KG1 (cell line): ENCODE results near the gene PSD4.
A peak's percentile ranks its signal among the peaks of the same experiment; 100 is the strongest.

Experiments used
- DNase-seq: peaks from one replicate; lab custom pipeline; 2025; lab: John Stamatoyannopoulos, UW

The PSD4 gene

DNA sequence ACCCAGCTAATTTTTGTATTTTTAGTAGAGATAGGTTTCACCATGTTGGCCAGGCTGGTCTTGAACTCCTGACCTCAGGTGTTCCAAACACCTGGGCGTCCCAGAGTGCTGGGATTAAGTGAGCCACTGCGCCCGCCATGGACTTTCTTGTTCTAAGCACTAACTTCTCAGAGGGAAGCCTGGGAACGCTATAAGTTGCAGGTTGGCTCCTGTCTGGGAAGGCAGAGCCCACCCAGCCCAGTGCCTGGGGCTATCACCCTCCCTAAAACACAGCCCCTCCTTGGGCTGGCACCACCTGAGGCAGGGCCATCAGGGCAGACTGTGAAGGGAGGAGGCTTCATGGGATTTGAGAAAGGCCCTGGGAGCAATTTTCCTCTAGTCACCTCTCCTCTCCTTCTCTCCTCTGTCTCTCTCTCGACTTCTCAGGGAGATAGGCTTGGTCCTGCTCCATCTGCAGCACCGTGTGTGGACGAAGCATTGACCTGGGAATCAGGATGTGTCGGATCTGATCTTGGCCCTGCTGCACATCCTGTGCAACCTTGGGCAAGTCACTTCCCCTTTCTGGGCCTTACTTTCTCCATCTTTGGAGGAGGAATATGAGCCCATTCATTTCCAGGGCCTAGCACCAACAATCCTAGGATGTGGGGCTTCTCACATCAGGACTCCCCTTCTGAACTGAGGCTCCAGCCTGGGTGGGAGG is 10.9 kb downstream of the PSD4 start:
- DNase-seq, result no peak

DNA sequence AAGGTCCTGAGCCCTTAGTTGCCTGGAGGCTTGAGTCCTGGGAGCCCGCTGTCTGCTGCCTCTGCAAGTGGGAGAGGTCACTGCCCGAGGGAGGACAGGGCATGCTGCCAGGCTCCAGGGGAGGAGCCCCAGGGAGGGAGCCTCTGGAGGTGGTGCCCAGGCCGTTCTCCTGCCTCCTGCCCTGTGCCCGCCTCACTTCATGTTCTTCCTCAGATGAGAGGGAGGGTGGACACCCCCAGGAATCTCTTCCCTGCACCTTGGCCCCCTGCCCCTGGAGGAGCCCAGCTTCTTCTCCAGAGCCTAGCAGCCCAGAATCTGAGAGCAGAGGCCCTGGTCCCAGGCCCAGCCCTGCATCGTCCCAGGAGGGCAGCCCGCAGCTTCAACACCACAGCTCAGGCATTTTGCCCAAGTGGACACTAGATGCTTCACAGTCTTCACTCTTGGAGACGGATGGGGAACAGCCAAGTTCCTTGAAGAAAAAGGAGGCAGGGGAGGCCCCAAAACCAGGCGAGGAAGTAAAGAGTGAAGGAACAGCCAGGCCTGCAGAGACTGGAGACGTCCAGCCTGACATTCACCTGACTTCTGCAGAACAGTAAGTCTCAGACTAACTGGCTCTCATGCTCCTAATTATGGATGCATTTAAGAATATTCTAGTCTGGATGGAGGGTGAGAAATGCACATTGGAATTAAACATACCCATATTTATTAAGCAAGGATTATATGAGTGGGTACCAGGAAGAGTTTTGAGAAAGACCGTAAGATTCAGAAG is 12.1 kb downstream of the PSD4 start:
- DNase-seq, result no peak

DNA sequence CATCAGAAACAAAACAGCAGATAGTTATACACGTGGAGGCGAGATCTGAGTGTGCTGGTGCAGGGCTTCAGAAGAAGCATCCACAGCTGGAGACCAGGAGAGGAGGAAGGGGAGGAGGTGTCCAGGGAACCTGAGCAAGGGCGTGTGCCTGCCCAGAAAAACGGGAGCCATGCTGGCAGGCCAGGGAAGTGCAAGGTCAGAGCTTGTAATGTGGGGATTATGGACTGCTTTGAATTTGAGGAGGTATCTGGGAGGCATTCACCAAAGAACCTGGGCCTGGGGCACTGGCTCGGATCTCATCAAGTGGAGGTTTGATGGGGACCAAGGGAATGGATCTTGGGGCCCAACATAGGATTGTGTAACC is 12.6 kb downstream of the PSD4 start:
- no peak for DNase-seq

DNA sequence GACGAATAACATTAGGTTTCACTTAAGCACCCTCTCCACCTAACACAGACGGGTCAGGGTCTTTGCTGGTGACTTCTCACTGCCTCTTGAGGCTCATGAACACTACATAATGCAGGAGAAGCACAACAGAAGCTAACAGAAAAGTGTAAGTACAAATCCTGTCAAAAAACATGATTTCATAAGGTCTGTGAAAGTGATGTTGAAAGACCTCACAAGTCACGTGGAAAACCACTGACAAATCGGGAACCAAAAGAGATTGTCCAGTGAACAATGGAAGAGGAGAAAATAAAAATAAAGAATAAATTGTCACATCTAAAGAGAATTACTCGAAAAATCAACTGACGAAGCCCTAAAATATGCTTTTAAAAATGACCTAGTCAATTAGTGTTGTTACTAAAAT is 14.0 kb downstream of the PSD4 start:
- DNase-seq, result no peak

DNA sequence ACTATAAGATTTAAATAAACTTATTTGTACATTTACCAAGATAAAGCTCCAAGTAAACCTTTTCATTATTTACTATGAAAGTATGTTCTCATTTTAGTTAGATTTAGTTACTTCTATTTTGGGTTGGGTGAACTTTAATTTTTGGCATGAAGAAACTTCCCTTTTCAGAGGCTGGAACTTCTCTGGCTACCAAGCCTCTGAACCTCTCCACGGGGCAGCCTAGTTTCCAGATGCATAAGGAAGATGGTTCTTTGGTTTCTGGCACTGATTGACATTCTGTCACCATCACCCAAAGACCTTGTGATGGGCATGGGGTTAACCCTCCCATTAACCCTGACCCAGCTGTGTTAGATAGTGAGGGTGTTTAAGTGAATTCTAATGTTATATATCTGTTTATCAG is 17.1 kb downstream of the PSD4 start:
- no peak for DNase-seq

DNA sequence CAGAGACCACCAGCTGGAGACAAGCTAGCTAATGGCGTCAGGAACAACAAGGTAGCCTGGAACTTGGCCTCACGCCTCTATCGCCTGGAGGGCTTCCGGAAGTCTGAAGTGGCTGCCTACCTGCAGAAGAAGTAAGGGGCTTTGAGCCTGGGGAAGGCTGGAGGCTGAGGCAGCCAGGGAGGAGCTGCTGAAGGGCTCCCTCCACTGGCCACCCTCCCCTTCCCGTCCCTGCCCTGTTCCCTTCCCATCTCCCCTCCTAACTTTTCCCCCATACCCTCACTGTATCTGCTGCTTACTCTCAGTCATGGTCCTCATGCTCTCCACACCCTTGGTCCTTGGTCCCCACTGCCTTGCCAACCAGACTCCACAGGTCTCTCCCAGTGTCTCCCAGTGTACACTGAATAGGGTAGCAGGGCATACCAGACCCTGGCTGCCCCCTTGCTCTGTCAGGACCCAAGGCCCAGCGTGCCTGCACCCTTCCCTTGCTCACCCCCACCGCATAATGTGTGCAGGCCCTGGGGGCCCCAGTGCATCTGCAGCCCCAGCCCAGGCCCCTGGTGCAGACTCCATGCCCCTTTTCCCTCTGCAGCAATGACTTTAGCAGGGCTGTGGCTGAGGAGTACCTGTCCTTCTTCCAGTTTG is 18.8 kb downstream of the PSD4 start:
- no peak for DNase-seq

DNA sequence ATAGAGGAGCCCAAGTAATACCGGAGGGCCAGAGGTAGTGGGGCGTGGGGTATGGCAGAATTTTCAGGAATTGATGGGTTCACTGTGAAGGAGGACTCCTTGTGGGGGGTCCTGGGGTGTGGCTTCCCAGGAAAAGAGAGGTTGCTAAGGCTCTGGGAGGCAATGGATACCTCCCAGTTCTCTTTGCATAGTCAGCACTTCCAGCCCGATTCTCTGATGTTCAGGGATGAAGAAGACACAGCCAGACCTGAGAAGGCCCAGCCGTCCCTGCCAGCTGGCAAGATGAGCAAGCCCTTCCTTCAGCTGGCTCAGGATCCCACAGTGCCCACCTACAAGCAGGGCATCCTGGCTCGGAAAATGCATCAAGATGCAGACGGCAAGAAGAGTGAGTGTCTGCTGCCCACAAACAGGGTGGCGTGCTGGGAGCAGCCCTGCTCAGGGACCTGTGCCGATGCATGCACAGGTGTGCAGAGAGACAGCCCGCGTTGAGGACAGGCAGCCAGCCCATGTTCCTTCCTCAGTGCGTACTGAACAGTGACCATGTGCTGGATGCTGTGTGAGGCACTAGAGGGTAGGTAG is 22.2 kb downstream of the PSD4 start:
- DNase-seq, result no peak

DNA sequence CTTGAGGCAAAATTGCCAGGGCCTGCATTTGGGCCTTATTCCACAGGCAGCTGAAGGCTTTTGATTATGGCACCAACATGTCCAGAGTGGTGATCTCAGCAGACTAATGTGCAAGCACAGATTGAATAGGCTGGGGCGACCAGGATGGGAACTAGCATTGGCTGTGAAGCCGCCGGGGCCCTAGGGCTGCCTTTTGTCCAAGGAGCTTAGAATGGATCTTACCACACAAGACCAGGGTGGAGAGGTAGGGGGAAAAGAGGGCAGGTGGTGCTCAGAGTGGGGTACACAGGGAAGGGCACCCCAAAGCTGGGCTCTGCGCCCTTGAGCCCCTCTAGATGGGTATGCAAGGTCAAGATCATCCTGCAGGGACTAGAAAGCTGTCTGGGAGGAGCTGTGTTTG is 23.1 kb downstream of the PSD4 start:
- no peak for DNase-seq

DNA sequence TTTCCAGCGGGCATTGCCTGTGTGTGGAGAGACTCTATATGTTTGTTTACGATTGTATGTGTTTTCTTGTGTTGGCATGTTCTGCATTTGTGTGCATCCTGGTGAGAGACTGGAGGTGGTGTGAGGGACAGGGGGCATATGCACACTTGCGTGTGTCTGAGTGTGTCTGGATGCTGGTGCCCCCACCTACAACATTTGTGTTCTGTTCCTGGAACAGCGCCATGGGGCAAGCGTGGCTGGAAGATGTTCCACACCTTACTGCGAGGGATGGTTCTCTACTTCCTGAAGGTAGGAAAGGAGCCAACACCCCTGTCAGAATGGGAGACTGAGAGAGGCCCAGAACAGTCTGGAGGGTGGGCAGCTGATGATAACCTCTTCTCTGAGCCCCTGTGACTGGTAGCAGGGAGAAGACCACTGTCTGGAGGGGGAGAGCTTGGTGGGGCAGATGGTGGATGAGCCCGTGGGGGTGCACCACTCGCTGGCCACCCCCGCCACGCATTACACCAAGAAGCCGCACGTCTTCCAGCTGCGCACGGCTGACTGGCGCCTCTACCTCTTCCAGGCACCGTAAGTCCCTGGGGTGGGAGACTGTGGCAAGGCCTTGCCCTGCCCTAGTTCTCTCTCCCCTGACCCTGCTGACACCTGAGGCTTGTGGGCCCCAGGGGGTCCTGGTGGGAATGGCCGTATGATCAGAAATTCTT is 23.7 kb downstream of the PSD4 start:
- DNase-seq, result no peak

DNA sequence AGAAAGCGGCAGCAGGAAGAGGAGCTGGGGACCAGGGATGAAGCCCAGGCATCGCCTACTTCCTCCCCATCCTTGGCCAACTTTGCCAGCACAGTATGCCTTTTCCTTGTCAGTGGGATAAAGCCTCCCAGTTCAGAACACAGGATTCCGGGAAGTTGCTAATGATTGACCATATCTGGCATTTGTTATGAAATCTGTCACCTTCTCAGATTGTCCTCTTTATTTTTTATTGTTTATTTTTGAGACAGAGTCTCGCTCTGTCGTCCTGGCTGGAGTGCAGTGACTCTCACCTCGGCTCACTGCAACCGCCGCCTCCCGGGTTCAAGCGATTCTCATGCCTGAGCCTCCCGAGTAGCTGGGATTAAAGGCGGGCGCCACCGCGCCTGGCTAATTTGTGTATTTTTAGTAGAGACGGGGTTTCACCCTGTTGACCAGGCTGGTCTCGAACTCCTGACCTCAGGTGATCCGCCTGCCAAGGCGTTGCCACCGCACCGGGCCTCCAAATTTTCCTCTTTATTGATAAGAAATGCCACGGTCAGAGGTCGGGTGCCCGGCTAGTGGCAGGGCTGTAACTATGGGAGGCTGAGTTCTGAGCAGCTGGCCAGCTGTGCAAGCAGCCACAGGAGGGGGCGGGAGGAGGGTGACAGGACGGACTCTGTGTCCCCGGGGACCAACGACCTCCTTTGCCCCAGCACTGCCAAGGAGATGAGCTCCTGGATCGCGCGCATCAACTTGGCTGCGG is 24.4 kb downstream of the PSD4 start:
- DNase-seq, result no peak

DNA sequence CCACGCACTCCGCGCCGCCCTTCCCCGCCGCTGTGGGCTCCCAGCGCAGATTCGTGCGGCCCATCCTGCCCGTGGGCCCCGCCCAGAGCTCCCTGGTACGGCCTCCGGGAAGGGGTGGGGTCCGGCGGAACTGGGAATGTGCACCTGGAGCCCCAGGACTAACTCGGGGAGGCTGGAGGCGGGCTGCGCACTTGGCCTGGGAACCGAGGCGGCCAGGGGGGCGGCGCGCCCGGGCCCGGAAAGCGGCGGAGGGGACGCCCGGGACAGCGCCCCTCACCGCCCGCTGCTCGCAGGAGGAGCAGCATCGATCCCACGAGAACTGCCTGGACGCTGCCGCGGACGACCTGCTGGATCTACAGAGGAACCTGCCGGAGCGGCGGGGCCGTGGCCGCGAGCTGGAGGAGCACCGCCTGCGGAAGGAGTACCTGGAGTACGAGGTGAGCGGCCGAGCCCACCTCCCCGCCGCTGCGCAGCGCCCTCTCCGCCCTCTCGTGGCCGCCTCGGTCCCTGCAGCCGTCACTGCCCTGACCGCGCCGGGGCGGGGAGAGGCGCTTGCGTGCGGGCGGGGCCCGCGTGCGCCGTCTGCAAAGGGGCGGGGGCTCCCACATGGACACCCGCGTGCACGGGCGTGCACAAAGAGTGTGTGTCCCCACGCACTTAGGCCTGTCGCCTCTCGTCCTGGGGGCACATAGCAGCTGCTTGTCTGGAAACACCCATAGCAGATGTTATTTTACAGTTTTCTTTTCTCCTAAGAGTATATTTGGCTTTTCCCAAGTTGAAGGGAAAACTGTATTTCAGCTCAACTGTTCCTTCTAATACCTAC is 25.2 kb downstream of the PSD4 start:
- no peak for DNase-seq

DNA sequence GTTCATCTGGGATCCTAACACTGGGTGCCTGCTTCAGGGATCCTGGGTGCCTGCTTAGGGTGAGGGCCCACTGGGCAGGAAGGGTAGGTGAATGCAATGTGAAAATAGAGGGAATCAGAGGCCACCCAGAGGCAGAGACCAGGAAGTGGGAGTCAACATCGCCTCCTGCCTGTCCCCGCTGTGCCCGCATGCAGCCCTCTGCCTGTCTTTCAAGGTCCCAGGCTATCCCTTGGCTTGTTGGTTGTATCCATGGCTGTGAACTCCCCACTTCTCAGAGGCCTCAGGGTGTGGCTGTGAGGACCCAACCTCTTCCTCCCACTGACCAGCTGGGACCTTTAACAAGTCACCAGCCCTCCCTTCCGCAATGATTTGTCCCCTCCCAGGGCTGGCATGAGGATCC is 26.5 kb downstream of the PSD4 start:
- DNase-seq, result no peak

DNA sequence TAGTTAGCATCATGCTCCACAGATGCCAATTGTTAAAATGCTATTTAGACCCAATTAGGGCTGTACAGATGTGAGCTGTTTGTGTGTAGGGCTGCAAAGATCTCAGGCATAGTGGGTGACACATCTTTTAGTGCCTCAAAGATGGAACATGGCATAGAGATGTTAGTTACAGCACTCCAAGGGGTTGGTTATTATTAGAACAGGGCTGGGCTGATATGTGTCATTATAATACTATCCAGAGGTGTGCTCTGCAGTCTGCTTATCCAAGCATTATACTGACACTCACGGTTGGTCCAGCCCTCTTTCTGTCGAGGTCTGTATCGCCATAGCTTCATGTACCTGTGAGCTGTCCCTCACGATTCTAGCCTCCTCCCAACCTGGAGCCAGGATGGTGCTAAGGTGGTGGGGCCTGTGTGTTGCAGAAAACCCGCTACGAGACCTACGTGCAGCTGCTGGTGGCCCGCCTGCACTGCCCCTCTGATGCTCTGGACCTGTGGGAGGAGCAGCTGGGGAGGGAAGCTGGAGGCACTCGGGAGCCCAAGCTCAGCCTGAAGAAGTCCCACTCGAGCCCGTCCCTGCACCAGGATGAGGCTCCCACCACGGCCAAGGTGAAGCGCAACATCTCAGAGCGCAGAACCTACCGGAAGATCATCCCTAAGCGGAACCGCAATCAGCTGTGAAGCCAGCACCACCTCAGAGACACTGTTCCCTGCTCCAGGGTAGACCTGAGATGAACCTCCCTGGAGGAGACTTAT is 27.1 kb downstream of the PSD4 start:
- no peak for DNase-seq

DNA sequence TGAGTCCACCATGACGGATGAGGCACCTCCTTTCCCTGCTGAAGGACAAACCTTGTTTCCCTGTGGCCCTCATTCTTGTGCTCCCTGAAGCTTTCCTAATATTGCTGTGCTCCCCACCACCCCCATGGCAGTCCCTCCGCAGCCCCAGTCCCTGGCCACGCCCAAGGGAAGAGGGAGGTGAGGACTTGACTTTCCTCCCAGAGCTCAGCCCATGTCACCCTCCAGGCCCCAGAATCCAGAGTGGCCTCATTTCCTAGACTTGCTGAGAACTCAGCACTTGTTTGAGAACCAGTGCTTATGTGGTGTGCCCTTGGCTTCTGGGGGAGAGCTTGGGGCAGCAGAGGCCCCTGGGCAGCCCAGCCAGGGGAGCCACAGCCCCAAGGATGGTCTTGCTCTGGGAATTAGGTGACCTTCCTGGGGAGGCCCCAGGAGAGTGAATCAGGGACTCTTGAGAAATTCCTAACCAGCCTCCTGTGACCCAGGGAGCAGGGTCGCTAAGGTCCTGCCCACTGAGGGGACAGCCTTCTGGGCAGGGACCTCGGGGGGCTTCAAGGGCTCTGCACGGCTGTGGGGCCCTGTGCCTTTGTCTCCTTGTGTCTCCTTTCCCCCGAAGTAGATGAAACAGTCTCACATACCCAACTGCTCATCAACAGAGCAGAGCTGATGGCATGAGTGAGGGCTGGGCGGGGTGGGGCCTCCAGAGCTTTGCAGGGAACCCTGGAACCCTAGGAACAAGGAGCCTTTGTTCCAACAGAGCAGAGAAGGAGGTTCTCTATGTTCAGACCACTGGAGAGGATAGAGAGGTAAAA is 27.9 kb downstream of the PSD4 start:
- DNase-seq, result no peak

DNA sequence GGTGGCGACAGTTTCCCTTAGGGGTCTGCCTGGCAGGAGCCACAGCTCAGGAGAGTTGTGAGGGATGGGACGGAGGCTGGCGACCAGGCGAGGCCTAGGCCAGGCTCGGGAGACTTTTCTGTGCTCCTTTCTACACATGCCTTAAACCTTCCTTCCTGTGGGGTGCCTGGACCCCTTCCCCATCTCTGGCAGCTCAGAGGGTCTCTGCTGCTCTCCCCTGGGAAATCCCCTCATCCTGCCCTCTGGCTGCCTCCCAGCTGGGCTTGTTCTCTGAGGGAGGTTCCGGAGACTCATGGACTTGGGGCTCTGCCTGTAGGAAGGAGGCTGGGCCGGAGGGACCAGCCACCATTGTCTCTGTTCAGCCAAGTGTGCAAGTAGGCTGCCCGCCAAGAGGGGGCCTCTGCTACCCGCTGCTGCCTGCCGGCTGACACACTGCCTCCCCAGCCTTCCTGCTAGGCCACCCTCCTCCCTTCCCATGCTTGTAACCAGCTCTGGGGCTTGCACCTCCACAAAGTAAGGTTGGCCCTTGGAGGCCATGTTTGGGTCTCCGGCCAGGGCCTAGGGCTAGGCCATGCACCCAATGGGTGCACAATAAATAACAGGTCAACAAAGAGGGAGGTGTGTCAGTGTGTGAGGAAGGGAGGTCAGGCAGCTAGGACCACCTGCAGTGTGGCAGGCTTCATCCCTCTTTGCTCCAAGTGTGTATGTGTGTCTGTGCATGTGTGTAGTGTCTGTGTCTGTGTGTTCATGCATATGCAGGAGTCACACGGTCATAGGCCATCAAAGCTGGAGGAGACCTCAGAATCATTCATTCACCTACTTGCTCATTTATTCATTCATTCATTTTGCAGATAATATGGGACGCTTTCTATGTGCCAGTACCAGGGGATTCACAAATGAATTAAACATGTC is 28.8 kb downstream of the PSD4 start:
- DNase-seq, result no peak

DNA sequence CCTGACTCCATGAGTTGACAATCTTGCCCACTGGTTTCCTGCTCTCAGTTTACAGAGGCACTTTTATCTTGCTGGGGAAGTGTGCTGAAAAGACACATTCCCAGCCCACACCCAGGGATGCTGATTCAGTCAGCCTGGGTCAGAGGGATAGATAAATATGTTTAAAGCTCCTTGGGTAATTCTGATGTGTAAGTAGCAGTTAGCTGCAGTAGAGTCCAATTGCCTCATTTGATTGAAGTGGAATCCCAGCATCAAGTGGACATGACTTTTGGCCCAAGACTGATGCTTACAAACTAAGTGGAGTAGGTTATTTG is 29.4 kb downstream of the PSD4 start:
- DNase-seq, result no peak

DNA sequence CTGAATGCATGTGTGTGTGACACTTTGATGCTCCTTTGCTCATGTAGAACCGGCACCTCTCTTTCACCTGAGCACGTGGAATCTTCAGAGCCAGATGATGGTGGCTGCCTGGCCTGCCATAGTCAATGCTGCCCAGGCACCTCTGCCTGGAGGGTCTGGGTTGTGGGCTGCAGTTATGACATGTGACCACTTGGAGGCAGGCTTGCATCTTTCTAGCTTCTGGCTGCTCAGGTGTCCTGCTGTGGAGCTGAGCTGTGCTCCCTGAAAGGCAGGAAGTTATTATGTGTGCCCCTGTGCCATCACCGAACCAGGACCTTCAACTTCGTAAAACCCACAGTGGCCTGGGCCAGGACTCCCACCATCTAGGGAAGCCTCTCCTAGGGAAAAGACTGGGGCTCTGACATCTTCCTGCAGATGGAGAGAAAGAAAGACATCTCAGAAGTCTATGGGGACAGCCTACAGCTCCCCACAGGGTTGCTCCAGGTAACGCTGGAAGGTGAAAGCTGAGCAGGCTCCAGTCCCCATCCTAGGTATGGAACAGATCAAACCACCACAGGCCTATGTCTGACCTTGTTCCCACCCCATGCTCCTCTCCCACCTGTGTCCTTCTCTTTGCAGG is 30.2 kb downstream of the PSD4 start:
- DNase-seq, result peak; percentile 53

DNA sequence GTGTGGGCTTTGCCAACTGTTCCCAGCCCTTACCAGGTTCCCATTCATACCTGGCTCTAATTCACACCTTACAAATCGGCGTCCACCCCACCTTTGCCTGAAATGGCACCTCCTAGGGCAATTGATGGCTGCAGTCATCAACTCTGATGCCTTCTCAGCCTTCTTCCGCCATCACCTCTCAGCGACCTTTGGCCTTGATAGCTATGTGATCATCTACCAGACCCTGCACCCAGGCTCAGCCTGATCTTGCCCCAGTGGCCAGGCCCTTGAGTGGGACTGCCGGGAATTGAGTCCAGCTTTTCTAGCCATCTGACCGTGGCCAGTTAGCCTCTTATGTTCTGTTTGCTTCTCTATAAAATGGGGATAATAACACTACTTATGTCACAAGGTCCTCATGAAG is 32.5 kb downstream of the PSD4 start:
- DNase-seq, result no peak
